ENCODE data around the gene TTC33.

DNA sequence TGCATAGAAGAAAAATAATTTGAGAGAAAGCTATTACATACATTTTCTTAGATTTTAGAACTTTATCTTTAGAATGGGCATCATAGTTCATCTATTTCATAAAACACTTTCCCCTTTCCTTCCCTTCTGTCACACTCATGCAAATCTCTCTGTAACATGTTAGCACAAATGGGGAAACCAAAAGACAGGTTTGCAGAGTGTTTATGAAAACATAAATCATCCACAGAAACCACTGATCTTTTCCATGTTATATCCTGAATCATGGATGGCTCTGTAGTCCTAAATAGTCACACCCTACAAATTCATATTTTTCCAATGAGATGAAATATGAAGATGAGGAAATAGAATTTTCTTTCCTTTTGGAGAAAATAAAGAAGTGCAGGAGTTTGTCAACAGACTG, 198.9 kb downstream of the TTC33 start:
- TF ChIP-seq, protein P1, sequence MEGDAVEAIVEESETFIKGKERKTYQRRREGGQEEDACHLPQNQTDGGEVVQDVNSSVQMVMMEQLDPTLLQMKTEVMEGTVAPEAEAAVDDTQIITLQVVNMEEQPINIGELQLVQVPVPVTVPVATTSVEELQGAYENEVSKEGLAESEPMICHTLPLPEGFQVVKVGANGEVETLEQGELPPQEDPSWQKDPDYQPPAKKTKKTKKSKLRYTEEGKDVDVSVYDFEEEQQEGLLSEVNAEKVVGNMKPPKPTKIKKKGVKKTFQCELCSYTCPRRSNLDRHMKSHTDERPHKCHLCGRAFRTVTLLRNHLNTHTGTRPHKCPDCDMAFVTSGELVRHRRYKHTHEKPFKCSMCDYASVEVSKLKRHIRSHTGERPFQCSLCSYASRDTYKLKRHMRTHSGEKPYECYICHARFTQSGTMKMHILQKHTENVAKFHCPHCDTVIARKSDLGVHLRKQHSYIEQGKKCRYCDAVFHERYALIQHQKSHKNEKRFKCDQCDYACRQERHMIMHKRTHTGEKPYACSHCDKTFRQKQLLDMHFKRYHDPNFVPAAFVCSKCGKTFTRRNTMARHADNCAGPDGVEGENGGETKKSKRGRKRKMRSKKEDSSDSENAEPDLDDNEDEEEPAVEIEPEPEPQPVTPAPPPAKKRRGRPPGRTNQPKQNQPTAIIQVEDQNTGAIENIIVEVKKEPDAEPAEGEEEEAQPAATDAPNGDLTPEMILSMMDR (IDR thresholded peaks at IDR 0.05), result no peak
- no peak for TF ChIP-seq POLR2A (IDR thresholded peaks at IDR 0.05)

Data from Peyer's patch (tissue), 4 donors.